ENCODE results near the gene GREM1. TPM values are rescaled to one million over a fixed set of nuclear protein-coding genes. Genes with fewer than 3 reads are reported as not detected.

Gene GREM1
- total and polyA plus RNA-seq, 4 donors: 0.06 to 2.4 (median 1.7) TPM

DNA sequence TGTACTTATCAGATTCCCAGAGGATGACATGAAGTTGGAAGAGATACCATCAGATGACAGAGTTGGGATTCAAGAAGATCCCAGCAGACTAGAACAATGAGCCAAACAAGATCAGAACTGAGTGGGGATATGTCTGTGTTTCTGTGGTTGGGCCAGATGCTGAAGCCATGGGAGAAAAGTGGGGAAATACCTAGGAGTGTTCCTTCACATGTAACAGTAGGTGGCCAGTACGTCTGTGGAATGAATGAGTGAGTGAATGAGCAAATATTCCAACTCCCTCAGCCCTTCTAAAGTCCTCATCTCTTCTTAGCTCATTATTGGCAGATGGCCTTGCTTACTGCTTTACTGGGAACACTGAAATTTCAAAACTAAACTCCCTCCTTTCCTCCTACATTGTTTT, 32.2 kb upstream of the GREM1 start:
- 69 to 77% methylated on average over 1 of the region's 1 CpG for WGBS, 2 donors
- no peak for DNase-seq

DNA sequence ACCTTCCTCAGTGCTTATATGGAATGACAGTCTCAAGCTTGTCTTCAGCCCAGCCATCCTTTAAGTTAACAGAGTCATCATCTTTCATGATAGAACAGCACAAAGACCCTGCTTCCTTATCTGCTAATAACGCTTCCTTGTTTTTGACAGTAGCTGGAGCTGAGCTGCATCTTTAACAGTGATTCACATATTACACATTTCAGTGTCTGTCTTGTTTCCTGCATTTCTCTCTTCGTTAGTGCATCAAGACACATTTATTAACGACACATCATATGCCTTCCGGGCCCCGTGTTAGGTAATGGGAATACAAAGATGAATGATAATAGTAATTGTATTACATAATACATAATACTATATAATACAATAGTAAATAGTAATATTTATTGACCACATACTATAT, 30.2 kb upstream of the GREM1 start:
- Histone ChIP-seq H3K4me1 (ENCODE audit: control insufficient read depth in 5 of 5, insufficient read depth in 5 of 5, low read length in 5 of 5) (no peaks in the 10 kb centered on the region), H3K4me3 (no peak overlapping the region), H3K9me3 (ENCODE audit: control insufficient read depth in 4 of 4, insufficient read depth in 3 of 4, low read length in 3 of 4) (peaks cover 0 to 4% (median 0%) of the 10 kb centered on the region in 4 donors), H3K9ac (ENCODE audit: insufficient read depth in 1 of 2, low read length in 2 of 2) (no peak overlapping the region), H3K27me3 (ENCODE audit: control insufficient read depth in 3 of 3, insufficient read depth in 3 of 3, low read length in 2 of 3) (no peaks in the 10 kb centered on the region), H3K27ac (ENCODE audit: low read depth in 1 of 2, low read length in 1 of 2) (no peak overlapping the region), H3K36me3 (ENCODE audit: control insufficient read depth in 4 of 4, insufficient read depth in 4 of 4, low read length in 4 of 4) (no peaks in the 10 kb centered on the region)
- 75 to 77% methylated on average over 5 of the region's 5 CpGs for WGBS, 2 donors
- ATAC-seq (ENCODE audit: insufficient read depth, low FRiP score) (no peak), DNase-seq (no peak)
- TF ChIP-seq, protein P1, sequence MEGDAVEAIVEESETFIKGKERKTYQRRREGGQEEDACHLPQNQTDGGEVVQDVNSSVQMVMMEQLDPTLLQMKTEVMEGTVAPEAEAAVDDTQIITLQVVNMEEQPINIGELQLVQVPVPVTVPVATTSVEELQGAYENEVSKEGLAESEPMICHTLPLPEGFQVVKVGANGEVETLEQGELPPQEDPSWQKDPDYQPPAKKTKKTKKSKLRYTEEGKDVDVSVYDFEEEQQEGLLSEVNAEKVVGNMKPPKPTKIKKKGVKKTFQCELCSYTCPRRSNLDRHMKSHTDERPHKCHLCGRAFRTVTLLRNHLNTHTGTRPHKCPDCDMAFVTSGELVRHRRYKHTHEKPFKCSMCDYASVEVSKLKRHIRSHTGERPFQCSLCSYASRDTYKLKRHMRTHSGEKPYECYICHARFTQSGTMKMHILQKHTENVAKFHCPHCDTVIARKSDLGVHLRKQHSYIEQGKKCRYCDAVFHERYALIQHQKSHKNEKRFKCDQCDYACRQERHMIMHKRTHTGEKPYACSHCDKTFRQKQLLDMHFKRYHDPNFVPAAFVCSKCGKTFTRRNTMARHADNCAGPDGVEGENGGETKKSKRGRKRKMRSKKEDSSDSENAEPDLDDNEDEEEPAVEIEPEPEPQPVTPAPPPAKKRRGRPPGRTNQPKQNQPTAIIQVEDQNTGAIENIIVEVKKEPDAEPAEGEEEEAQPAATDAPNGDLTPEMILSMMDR (IDR thresholded peaks at IDR 0.05; ENCODE audit: control extremely low read depth, extremely low read depth): no peak

More for the DNA sequence above, 32.2 kb upstream of the GREM1 start:
- TF ChIP-seq, protein P1 (IDR thresholded peaks at IDR 0.05; ENCODE audit: control extremely low read depth, extremely low read depth): no peak
- ATAC-seq (ENCODE audit: insufficient read depth, low FRiP score): no peak
- Histone ChIP-seq H3K4me1 (ENCODE audit: control insufficient read depth in 5 of 5, insufficient read depth in 5 of 5, low read length in 5 of 5) (no peaks in the 10 kb centered on the region), H3K9me3 (ENCODE audit: control insufficient read depth in 4 of 4, insufficient read depth in 3 of 4, low read length in 3 of 4) (peaks cover 0 to 4% (median 0%) of the 10 kb centered on the region in 4 donors), H3K27ac (ENCODE audit: low read depth in 1 of 2, low read length in 1 of 2) (no peak overlapping the region), H3K4me3 (no peak overlapping the region), H3K9ac (ENCODE audit: insufficient read depth in 1 of 2, low read length in 2 of 2) (no peak overlapping the region), H3K27me3 (ENCODE audit: control insufficient read depth in 3 of 3, insufficient read depth in 3 of 3, low read length in 2 of 3) (no peaks in the 10 kb centered on the region), H3K36me3 (ENCODE audit: control insufficient read depth in 4 of 4, insufficient read depth in 4 of 4, low read length in 4 of 4) (no peaks in the 10 kb centered on the region)

DNA sequence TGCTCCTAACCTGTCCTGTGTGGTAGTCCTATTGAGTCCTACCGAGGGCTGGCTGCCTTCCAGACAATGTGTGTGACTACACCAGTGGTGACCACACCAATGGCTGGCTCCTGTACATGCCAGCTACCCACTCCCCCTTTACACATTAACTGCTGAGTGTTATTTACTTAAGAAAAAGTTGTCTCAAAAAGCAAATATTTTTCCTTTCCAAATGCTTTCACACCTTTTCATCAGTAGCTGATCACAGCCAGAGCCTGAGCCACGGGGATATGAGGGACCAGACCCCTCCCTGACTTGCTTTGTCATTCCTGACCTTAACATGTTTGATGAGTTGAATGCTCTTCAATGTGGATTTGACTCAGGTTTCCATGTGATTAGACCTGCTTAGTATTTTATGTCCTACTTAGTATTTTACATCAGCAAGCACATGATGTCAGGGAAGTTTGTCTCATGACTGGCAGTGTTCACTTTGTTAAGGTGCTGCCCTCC, 29.6 kb upstream of the GREM1 start:
- 53 to 73% methylated on average over 2 of the region's 2 CpGs for WGBS, 2 donors
- DNase-seq: peak; percentile 51 to 72 (median 58)

More for the DNA sequence above, 29.6 kb upstream of the GREM1 start:
- Histone ChIP-seq H3K9me3 (ENCODE audit: control insufficient read depth in 4 of 4, insufficient read depth in 3 of 4, low read length in 3 of 4) (peaks cover 0 to 4% (median 0%) of the 10 kb centered on the region in 4 donors), H3K27me3 (ENCODE audit: control insufficient read depth in 3 of 3, insufficient read depth in 3 of 3, low read length in 2 of 3) (no peaks in the 10 kb centered on the region), H3K4me1 (ENCODE audit: control insufficient read depth in 5 of 5, insufficient read depth in 5 of 5, low read length in 5 of 5) (no peaks in the 10 kb centered on the region), H3K27ac (ENCODE audit: low read depth in 1 of 2, low read length in 1 of 2) (no peak overlapping the region), H3K9ac (ENCODE audit: insufficient read depth in 1 of 2, low read length in 2 of 2) (no peak overlapping the region), H3K4me3 (no peak overlapping the region), H3K36me3 (ENCODE audit: control insufficient read depth in 4 of 4, insufficient read depth in 4 of 4, low read length in 4 of 4) (no peaks in the 10 kb centered on the region)
- TF ChIP-seq, protein P1 (IDR thresholded peaks at IDR 0.05; ENCODE audit: control extremely low read depth, extremely low read depth): no peak
- no peak for ATAC-seq (ENCODE audit: insufficient read depth, low FRiP score)

All from lung (tissue), 12 donors.